GM12878 (cell line): Measurements from ENCODE around the gene VEGFD. TPM values are rescaled to one million over a fixed set of nuclear protein-coding genes. Genes with fewer than 3 reads are reported as not detected.
"Not testable (repeated sequence)": the region's sequence is repeated elsewhere in the genome, so short reads cannot be mapped to it uniquely, and the experiment has no call there.

ENCODE experiments used
- ATAC-seq: fragments of 200-7000 bp; cut with Tn5 transposase; 3 replicates; pipeline ENCODE4 v1.9.1; 2020; ENCODE audit warnings: mild to moderate bottlenecking, moderate library complexity
- BruUV-seq: library from RNA; stranded (reverse); fragments of 400-500 nt; replicated peaks from 2 replicates; lab custom pipeline; 2021; lab: Mats Ljungman, UMichigan
- CTCF ChIA-PET: fragments of 300-600 bp; sonication (Branson Sonifier 250); formaldehyde crosslinking; extraction: SDS; loops from one replicate; lab custom pipeline; 2021; ENCODE audit warnings: inconsistent platforms; lab: Yijun Ruan, JAX
- POLR2A ChIA-PET: fragments of 350-600 bp; formaldehyde crosslinking; extraction: SDS; loops from one replicate; lab custom pipeline; 2021; ENCODE audit warnings: inconsistent platforms; lab: Charles Lee
- RAD21 ChIA-PET: fragments of 300-600 bp; sonication (Branson Sonifier 250); formaldehyde crosslinking; loops from one replicate; lab custom pipeline; 2023; ENCODE audit warnings: antibody characterized with exemption; ENCODE audit not compliant: unreplicated experiment; lab: Charles Lee
- SMC1A ChIA-PET: fragments of 300-600 bp; sonication (Branson Sonifier 250); formaldehyde crosslinking; loops from one replicate; lab custom pipeline; 2023; ENCODE audit not compliant: unreplicated experiment, uncharacterized antibody; lab: Charles Lee
- DNase-seq: peaks from one replicate; pipeline ENCODE4 v3.0.0-alpha.2; 2011; ENCODE audit warnings: low read depth, low spot score
- FAIRE-seq: peaks from 3 replicates; lab custom pipeline; 2011; peaks lifted over from hg19 to GRCh38; lab: Jason Lieb, UNC
- H2AFZ ChIP-seq: 2 replicates; pipeline ENCODE4 v1.6.0; 2011; ENCODE audit warnings: low read depth, low read length, control low read depth; ENCODE audit not compliant: control insufficient read depth
- H3K27ac ChIP-seq: 2 replicates; pipeline ENCODE4 v1.5.1; 2011; ENCODE audit warnings: control low read depth; ENCODE audit not compliant: control insufficient read depth, insufficient read depth
- H3K27me3 ChIP-seq, 2 experiments: replicated peaks in 1 of 2; 2 replicates each; pipeline versions ENCODE4 v1.6.0 to v1.6.1; 2011; ENCODE audit warnings: low read length in 1 of 2; ENCODE audit not compliant: control insufficient read depth in 2 of 2, insufficient read depth in 2 of 2
- H3K36me3 ChIP-seq, 2 experiments: 2 replicates each; pipeline ENCODE4 v1.5.1; 2011; ENCODE audit warnings: low read length in 1 of 2; ENCODE audit not compliant: control insufficient read depth in 2 of 2, insufficient read depth in 2 of 2
- H3K4me1 ChIP-seq: 2 replicates; pipeline ENCODE4 v1.6.1; 2011; ENCODE audit warnings: mild to moderate bottlenecking, low read length, moderate library complexity, mixed read lengths; ENCODE audit not compliant: control insufficient read depth, insufficient read depth
- H3K4me2 ChIP-seq: 2 replicates; pipeline ENCODE4 v1.6.0; 2011; ENCODE audit warnings: control low read depth; ENCODE audit not compliant: control insufficient read depth, insufficient read depth
- H3K4me3 ChIP-seq: fragments of 200-600 bp; sonication (generic); 2 replicates; pipeline ENCODE4 v1.5.1; 2016
- H3K79me2 ChIP-seq: 2 replicates; pipeline ENCODE4 v1.6.0; 2011; ENCODE audit warnings: low read length; ENCODE audit not compliant: control insufficient read depth, insufficient read depth
- H3K9ac ChIP-seq: 2 replicates; pipeline ENCODE4 v1.8.0; 2011; ENCODE audit warnings: low read length, control low read depth, mixed read lengths; ENCODE audit not compliant: control insufficient read depth, insufficient read depth
- H3K9me3 ChIP-seq: replicated peaks from 3 replicates; pipeline ENCODE4 v1.5.1; 2011; ENCODE audit warnings: mild to moderate bottlenecking, low read length; ENCODE audit not compliant: control insufficient read depth, insufficient read depth
- H4K20me1 ChIP-seq: 2 replicates; pipeline ENCODE4 v1.6.0; 2011; ENCODE audit not compliant: control insufficient read depth, insufficient read depth
- NFYB ChIP-seq: IDR thresholded peaks from 2 replicates; pipeline ENCODE4 v1.6.1; 2011; ENCODE audit warnings: low read depth, mild to moderate bottlenecking, low read length, improper control_type of control experiment, moderate library complexity; ENCODE audit not compliant: insufficient read depth
- NR2C1 ChIP-seq: fragments of 450-650 bp; IDR thresholded peaks from 2 replicates; pipeline ENCODE4 v1.6.1; 2017; ENCODE audit warnings: antibody characterized with exemption, mild to moderate bottlenecking, moderate library complexity
- SIN3A ChIP-seq: IDR thresholded peaks from 2 replicates; pipeline ENCODE4 v1.6.1; 2012; ENCODE audit warnings: low read depth, low read length, improper control_type of control experiment
- WGBS: methylation state at CpG from one replicate; pipeline ENCODE4 v1.1.6; 2016; ENCODE audit warnings: low lambda C conversion rate; ENCODE audit not compliant: insufficient replicate concordance, insufficient coverage; ENCODE audit errors: missing lambda C conversion rate; 5-methylcytosine and 5-hydroxymethylcytosine counted together
- in situ Hi-C: fragments of 300-500 bp; cut with MboI; formaldehyde crosslinking; loops from 9 replicates; pipeline ENCODE4 v1.14.3; 2018; ENCODE audit warnings: mixed read lengths
- intact Hi-C: fragments of 100-400 bp; cut with micrococcal nuclease; formaldehyde crosslinking; loops from one replicate; pipeline ENCODE4 v1.14.2; 2022; ENCODE audit not compliant: unreplicated experiment
- polyA plus RNA-seq, 11 experiments: library from polyadenylated mRNA; depleted of rRNA in 4 of 11; unstranded in 6 of 11; stranded (reverse) in 5 of 11; fragments of >200 nt; fragmentation: Nextera tagmentation in 4 of 11; fragmentation: Illumina TruSeq in 1 of 11; extraction: Ambion mirVana in 4 of 11; extraction: Trizol in 1 of 11; gene quantifications; 1 replicate in 1 of 11; 2 replicates in 10 of 11; pipeline versions ENCODE4 v1.2.1 to v1.2.3, GENCODE V29; 2011 to 2016; ENCODE audit warnings: inconsistent platforms in 2 of 11, missing spikeins in 2 of 11, low read depth in 1 of 11
- total RNA-seq, 4 experiments: library from RNA; depleted of rRNA in 3 of 4; stranded (reverse); fragments of >200 nt in 3 of 4; fragmentation: Illumina TruSeq in 1 of 4; extraction: Trizol in 1 of 4; gene quantifications; 2 replicates each; pipeline versions ENCODE4 v1.2.1 to v1.2.3, GENCODE V29; 2013 to 2021
- TF ChIP-seq, protein P1 (sequence below): fragments of 450-650 bp; IDR thresholded peaks from 2 replicates; pipeline ENCODE4 v1.6.1; 2018; ENCODE audit warnings: borderline replicate concordance, mild to moderate bottlenecking; ENCODE audit not compliant: partially characterized antibody
- TF ChIP-seq, protein P2 (sequence below): IDR thresholded peaks from 2 replicates; pipeline ENCODE4 v1.6.1; 2011; ENCODE audit warnings: mild to moderate bottlenecking, low read depth, low read length, moderate library complexity; ENCODE audit not compliant: insufficient replicate concordance

Gene VEGFD
- total and polyA plus RNA-seq, 10 of the 15 experiments (the other 5 are each of a cell fraction or from before 2014, with no cell fraction given): 0.15 TPM; not detected in 9

DNA sequence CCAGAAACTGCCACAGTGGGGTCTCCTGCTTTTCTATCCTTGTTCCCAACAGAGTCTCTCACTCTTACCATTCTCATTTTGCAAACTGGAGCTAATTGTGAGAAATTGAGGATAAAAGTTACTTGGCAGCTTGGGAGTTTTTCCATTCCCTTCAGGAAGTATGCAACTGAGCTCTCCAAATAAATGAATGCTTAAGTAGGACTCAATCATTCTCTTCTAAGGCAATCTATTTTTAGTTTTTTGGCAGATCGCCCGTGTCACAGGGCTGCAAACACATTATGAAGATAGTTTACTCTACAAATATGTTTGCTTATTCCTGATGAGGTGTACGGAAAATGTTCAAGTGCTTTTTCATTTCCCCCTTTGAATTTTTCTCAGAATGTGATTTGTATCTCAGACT is 74.1 kb downstream of the VEGFD start (continued):
- no peak for TF ChIP-seq SIN3A
- TF ChIP-seq, protein P1, sequence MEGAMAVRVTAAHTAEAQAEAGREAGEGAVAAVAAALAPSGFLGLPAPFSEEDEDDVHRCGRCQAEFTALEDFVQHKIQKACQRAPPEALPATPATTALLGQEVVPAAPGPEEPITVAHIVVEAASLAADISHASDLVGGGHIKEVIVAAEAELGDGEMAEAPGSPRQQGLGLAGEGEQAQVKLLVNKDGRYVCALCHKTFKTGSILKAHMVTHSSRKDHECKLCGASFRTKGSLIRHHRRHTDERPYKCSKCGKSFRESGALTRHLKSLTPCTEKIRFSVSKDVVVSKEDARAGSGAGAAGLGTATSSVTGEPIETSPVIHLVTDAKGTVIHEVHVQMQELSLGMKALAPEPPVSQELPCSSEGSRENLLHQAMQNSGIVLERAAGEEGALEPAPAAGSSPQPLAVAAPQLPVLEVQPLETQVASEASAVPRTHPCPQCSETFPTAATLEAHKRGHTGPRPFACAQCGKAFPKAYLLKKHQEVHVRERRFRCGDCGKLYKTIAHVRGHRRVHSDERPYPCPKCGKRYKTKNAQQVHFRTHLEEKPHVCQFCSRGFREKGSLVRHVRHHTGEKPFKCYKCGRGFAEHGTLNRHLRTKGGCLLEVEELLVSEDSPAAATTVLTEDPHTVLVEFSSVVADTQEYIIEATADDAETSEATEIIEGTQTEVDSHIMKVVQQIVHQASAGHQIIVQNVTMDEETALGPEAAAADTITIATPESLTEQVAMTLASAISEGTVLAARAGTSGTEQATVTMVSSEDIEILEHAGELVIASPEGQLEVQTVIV: no peak
- no peak for TF ChIP-seq NFYB
- TF ChIP-seq NR2C1: no peak
- TF ChIP-seq, protein P2, sequence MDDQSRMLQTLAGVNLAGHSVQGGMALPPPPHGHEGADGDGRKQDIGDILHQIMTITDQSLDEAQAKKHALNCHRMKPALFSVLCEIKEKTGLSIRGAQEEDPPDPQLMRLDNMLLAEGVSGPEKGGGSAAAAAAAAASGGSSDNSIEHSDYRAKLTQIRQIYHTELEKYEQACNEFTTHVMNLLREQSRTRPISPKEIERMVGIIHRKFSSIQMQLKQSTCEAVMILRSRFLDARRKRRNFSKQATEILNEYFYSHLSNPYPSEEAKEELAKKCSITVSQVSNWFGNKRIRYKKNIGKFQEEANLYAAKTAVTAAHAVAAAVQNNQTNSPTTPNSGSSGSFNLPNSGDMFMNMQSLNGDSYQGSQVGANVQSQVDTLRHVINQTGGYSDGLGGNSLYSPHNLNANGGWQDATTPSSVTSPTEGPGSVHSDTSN: no peak
- TF ChIP-seq, all 136 proteins: peak for 0

DNA sequence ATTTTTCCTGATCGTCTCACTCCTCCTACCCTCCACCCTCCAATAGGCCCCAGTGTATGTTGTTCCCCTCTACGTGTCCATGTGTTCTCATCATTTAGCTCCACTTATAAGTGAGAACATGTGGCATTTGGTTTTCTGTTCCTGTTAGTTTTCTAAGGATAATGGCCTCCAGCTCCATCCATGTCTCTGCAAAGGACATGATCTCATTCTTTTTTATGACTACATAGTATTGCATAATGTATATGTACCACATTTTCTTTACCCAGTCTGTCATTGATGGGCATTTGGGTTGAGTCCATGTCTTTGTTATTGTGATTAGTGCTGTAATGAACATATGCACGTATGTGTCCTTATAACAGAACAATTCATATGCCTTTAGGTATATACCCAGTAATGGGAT is 78.3 kb downstream of the VEGFD start:
- RAD21 ChIA-PET, H3K4me2 ChIP-seq, H3K9me3 ChIP-seq, H3K4me1 ChIP-seq, H3K4me3 ChIP-seq, in situ Hi-C loops, FAIRE-seq, H3K36me3 ChIP-seq, intact Hi-C loops, DNase-seq, ATAC-seq, H3K27me3 ChIP-seq, H4K20me1 ChIP-seq, H3K9ac ChIP-seq, H2AFZ ChIP-seq, H3K79me2 ChIP-seq, BruUV-seq, H3K27ac ChIP-seq, POLR2A ChIA-PET: not testable (repeated sequence)
- ChIA-PET SMC1A (interaction anchor here (1.5 kb wide), 1 partner anchor 37 kb away, joined by 3 read pairs; no protein-coding TSS in a partner anchor), CTCF (interaction anchor here (1.2 kb wide), 1 partner anchor 43 kb away, joined by 3 read pairs; no protein-coding TSS in a partner anchor)
- WGBS: 48% methylated on average over 3 of the region's 3 CpGs
